ENCODE measurements around the gene CSTF2T.
"Not testable (repeated sequence)": the region's sequence is repeated elsewhere in the genome, so short reads cannot be mapped to it uniquely, and the experiment has no call there.

CSTF2T gene

GRCh38 chr10:51694086-51694768, 5.2 kb downstream of the CSTF2T start:
- no peak for DNase-seq

DNA sequence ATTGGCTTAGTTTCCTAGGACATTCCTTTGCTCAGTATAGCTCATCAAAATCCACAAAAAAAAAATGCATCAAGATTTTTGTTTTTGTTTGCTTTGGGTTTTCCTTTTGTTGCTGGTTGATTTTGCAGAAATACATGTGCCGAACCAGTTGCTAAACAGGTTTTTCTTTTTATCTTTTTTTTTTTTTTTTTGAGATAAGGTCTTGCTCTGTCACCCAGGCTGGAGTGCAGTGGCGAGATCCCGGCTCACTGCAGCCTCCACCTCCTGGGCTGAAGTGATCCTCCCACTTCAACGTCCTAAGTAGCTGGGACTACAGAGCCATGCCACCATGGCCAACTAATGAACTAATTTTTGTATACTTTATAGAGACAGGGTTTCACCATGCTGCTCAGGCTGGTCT, 8.3 kb downstream of the CSTF2T start:
- no peak for DNase-seq

DNA sequence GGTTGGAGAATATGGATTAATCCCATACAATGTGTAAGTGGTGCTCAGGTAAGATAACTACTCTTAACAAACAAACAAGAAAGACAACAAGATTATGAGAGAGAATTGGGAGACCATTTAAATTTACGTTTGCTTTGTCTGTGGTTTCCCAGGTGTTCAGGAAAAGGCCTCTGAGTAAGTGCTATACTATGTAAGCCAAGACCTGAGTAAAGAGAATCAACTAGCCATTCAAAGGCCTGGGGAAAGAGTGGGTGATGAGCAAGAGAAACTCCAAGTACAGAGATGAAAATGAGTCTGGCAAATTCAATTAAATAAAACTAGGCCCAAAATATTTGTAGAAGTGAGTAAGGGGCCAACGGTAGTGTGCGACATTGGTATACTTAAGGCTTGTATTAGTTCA, 9.9 kb downstream of the CSTF2T start:
- DNase-seq, result no peak

GRCh38 chr10:51688826-51689225, 10.6 kb downstream of the CSTF2T start:
- not testable (repeated sequence) for DNase-seq

DNA sequence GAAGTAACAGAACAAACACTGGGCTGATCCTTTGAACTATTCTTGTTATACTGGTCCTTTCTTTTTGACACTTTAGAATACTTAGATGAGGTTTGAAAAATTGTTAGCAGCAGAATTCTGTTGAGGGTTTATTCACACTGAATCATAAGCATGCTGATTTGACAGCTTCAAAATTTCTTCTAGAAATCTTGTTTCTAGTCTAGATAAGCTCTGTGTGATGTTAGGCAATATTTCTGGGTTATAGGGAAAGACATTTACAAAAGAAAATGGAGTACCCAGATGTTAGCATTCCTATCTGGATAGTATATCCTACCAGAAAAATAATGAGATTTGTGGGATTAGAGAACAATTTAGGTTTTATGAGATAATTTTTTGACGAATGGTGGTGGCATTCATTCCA, 12.1 kb downstream of the CSTF2T start:
- DNase-seq, result no peak

DNA sequence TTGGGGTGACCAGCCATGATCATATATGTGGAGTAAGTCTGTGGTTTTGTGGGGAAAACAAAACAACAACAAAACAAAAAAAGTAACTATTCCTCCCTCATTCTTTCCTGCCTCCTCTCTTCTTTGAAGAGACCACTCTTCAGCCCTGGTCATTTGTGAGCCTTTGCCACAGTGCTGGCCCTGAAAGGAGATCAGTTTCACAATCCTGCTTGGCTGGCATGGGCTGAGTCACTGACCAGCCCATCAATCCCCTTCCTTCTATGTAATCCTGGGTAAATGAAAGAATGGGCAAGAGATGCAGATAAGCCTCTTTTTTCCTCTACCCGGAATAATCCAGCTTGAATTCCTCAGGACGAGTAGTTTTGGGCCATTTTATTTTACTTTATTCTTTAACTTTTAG, 13.6 kb downstream of the CSTF2T start:
- DNase-seq, result no peak

- no peak for DNase-seq
Measured at GRCh38 chr10:51683031-51683691, 16.2 kb downstream of the CSTF2T start.

GRCh38 chr10:51679841-51680240, 19.6 kb downstream of the CSTF2T start:
- no peak for DNase-seq

- DNase-seq, result no peak
Measured at GRCh38 chr10:51675088-51675487, 24.3 kb downstream of the CSTF2T start.

DNA sequence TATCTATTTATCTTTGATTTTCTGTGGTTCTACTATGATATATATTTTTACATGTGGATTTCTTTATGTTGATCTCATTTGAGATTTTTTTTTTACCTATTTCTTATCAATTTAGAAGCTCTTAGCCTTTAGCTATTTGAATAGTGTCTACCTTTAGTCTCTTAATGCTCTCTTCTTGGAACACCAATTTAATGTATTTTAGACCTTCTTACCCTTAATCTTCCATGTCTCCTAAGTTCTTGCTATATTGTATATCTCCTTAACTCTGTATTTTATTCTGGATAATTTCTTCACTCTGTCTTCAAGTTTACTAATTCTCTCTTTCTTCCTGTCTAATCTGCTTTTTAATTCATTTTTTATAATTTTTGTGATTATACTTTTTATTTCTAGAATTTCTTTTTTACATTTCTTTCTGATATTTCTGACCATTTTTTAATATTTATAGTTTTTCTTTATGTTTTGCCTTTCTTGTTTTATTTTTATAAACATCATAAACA, 27.3 kb downstream of the CSTF2T start:
- no peak for DNase-seq

- DNase-seq, result no peak
Measured at GRCh38 chr10:51669041-51669440, 30.4 kb downstream of the CSTF2T start.

DNA sequence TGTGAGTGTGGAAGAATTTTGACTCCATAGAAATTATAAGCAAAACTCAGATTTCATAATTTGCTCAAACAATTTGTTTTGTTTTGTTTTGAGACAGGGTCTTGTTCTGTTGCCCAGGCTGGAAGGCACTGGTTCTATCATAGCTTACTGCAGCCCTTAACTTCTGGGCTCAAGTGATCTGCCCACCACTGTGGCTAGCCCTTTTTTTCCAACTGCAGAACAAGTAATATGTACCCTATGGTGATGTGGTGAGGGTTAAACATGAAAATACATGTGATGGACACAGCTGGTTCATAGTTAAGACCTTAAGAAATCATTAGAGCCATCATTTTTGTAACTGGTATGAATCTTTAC, 31.1 kb downstream of the CSTF2T start:
- DNase-seq, result no peak

GRCh38 chr10:51667678-51668335, 31.6 kb downstream of the CSTF2T start:
- no peak for DNase-seq

GRCh38 chr10:51666456-51666855, 32.9 kb downstream of the CSTF2T start:
- DNase-seq, result no peak

DNA sequence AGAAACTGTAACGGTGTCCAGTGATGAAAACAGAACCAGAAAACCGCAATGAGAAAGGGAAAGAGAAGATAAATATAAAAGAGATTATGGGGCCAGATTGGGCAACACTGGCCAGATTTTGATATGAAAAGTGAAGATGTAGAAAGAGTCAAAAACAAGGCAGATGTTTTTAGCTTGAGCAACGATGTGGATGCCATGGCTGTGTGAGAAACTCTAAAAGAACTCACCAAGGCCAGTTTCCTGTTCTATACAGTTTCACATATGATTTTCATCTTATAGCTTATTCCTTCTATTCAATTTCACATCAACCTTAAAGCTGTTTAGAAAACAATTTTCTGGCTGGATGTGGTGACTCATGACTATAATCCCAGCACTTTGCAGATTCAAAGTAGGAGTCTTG, 36.3 kb downstream of the CSTF2T start:
- no peak for DNase-seq

DNA sequence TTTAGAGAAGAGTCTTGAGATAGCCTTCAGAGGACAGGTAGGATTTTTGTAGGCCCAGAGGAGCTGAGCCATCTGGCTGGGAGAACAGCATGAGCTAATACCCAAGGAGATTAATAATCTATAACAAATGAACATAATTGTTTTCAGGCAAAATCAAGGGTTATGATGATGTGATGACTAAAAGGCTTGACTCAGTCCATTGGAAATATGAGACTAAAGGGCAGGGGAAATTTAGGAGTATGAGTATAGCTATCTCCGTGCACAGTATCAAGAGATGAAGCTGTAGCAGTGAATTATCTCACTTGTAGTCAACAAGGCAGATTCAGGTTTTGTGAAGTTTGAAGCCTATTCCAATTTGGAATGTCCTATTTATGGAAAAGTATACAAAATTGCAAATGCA, 40.1 kb downstream of the CSTF2T start:
- no peak for DNase-seq

GRCh38 chr10:51658000-51658399, 41.4 kb downstream of the CSTF2T start:
- DNase-seq, result no peak

DNA sequence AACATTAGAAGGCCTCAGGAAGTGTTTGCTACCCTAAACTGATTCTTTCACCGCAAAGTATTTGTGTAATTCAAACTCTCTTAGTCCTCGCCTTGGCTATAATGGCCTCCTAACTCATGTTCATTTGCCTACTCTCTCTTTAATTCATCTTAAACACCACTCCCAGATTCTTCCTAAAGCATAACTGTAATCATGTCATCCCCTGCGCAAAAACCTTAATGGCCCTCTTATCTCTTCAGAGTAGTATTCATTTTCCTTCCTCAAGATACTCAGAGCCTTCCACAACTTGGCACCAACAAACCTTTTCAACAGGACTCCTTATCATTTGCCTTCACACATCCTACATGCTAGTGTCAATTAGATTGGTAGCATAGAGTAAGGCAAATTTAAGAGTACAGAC, 42.9 kb downstream of the CSTF2T start:
- no peak for DNase-seq

GRCh38 chr10:51654918-51655317, 44.5 kb downstream of the CSTF2T start:
- no peak for DNase-seq

- DNase-seq, result no peak
Measured at GRCh38 chr10:51653025-51653424, 46.4 kb downstream of the CSTF2T start.

- no peak for DNase-seq
Measured at GRCh38 chr10:51651063-51651462, 48.3 kb downstream of the CSTF2T start.

DNA sequence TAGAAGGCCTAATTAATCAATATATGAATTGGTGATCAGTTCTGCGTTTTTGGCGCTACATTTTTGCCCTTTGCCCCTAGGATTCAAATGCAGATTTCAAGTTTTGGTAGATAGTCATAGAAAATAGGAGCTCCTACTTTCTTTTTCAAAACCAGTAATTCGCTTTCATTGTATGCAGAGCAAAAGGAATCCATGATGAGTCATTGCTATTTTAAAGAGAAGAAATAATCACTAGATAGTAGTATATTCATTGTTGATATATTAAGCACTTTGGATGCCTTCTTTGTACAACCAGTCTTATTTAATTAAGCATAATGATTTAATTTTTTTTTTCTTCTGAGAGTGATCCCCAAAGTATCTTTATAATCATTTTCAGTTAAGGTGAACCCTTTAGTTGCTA, 50.3 kb downstream of the CSTF2T start:
- DNase-seq, result no peak
